Measurements from ENCODE around the gene GET4.
"Not testable (repeated sequence)": the region's sequence is repeated elsewhere in the genome, so short reads cannot be mapped to it uniquely, and the experiment has no call there.

The GET4 gene

DNA sequence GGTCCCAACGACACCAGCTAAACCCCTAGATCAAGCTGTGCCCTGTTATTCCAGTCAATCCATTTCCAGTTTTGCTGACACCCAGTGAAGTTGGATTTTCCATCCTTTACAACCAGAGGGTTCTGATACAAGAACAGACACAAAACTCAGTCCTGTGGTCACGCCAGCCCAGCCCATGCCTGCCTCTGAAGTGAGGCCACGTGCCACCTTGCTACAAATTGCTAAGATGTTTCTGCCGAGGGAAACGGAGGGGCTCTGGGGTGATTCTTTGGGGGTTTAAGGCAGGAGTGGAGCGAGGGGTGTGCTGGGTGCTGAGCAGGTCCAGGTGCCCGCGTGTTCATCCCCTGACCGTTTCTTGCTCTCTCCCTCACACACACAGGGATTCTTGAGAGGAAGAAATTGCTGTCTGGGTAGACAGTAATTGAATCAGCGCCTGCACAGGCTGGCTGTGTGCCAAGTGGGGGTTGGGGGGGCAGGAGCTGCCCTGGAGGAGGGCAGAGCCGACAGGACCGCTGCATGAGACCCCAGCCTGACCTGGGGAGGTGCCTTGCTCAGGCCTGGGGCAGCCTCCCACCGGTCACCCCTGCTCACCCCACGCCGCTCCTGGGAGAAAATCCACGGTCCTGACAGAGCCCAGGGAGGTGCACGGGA, 40.1 kb downstream of the GET4 start:
- peak; percentile 34 for DNase-seq

DNA sequence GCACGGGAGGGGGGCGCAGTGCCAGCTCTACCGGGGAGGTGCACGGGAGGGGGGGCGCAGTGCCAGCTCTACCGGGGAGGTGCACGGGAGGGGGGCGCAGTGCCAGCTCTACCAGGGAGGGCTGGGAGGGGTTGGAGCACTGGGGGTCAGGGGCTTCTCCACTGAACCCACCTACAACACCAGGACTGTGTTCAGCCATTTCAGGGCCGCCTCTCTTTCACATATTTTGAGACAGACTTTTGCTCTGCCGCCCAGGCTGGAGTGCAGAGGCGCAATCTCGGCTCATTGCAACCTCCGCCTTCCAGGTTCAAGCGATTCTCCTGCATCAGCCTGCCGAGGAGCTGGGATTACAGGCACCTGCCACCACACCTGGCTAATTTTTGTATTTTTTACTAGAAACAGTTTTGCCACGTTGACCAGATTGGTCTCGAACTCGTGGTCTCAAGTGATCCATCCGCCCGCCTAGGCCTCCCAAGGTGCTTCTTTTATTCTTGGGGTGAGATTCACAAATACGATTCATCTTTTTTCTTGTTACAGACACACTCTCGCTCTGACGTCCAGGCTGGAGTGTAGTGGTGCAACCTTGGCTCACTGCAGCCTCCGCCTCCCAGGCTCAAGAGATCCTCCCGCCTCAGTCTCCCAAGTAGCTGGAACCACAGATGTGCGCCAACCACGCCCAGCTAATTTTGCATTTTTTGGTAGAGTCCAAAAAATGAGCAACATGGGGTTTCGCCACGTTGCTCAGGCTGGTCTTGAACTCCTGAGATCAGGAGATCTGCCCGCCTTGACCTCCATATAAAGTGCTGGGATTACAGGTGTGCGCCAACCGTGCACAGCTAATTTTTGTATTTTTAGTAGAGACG, 41.1 kb downstream of the GET4 start:
- no peak for DNase-seq

DNA sequence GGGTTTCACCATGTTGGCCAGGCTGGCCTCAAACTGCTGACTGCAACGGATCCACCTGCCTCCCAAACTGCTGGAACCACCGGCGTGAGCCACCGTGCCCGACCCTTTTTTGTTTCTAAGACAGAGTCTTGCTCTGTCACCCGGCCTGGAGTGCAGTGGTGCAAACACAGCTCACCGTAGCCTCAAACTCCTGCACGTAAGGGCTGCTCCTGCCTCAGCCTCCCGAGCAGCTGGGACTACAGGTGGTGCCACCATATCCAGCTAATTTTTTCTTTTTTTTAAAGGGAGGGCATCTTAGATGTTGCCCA, 41.7 kb downstream of the GET4 start:
- DNase-seq, result no peak

DNA sequence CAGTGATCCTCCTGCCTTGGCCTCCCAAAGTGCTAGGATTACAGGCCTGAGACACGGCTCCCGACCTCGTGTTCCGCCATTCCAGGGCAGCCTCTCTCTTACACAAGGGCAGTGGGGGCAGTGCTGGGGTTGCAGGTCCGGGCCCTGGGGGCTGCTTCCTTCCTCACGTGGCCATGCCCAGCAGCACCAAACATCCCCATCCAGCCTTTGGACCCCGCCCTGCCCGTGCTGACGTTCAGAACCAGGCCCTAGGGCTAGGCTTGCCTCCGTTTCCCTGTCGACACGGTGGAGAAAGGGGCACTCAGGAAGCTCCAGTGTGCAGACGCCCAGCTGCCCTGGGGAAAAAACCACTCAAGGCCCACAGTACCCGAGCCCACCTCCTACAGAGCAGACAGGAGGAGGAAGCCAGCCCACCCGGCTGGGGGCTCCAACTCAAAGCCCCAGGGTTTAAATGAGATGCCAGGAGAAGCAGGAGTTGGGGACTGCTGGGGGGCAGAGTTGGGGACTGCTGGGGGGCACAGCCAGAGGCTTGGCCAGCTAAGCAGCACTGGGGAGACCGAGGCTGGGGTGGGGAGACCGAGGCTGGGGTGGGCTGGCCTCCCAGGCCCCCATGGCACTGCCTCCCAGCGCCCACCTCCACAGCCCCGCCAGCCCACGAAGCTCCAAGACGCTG, 42.2 kb downstream of the GET4 start:
- no peak for DNase-seq

DNA sequence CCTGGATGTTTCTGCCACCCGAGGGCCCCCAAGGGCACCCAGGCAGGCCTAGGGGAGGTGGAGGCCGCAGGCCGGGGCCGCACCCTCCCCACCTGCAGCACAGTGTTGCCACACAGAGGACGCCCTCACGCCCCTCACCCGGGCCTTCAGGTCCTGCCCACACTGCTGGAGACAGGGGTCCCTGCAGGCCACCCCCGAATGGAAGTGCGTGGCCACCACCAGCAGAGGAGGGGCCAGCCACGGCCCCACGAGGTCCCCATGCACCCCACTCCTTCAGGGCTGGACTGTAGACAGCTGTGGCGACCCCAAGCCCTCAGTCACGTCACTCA, 42.7 kb downstream of the GET4 start:
- DNase-seq, result no peak

DNA sequence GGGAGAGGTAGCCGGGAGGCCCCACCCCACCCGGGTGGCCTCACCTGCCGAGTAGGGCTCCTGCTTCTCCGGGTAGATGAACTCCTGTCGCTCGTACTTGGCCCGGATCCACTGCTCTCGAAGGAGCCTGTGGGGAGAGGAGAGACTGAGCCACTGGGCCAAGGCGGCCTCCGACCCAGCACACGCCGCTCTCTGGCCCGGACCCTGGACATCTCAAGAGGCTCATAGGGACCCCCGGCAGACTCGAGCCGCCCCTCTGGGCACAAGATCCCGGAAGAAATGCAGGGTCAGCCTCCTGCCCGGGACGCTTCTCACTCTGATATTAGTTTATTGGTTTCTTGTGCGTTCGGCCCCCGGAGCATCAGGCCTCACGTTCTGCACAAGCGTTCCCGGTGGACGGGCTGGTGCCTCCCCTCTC, 43.6 kb downstream of the GET4 start:
- DNase-seq, result no peak

DNA sequence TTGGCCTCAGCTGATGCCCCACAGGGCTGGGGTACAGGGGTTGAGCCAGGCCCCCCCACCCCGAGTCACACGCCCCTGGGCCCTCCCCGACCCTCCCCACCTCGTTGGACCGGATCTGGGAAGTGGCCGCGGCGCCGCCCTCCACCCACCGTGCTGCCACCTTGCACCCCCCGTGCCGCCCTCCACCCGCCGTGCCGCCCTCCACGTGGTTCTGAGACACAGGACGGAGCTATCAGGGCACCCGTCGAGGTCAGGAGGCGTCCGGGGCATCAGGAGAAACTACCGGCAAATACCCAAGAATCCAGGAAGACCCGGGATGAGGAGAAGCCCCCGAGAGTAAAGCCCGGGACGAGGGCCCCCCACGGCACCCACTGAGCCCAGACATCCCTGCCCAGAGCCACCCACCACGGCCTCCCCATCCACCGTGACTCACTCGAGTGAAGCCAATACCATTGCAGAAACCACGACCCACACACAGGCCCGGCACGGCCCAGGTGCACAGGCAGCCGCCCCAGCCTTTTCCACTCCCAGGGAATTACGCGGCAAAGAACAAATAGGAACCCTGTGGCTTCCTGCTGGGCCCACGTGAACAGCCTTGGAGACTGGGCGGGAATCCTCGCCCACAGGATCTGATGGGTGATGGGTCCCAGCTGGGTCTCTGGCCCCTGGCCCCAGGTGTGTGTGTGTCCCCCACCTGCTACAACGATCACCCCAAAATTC, 44.2 kb downstream of the GET4 start:
- DNase-seq, result no peak

DNA sequence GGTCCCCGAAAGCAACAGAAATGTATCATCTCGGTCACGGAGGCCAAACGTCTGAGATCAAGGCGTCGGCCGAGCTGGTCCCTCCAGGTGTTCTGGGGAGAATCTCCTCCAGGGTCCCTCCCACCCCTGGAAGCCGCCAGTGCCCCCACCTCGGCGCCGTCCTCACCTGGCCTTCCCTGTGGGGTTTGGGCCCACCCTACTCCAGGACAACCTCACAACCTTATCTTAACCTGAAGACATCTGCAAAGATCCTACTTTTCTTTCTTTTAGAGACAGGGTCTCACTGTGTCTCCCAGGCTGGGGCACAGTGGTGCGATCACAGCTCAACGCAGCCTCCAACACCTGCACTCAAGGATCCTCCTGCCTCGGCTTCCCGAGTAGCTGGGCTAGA, 44.7 kb downstream of the GET4 start:
- no peak for DNase-seq

DNA sequence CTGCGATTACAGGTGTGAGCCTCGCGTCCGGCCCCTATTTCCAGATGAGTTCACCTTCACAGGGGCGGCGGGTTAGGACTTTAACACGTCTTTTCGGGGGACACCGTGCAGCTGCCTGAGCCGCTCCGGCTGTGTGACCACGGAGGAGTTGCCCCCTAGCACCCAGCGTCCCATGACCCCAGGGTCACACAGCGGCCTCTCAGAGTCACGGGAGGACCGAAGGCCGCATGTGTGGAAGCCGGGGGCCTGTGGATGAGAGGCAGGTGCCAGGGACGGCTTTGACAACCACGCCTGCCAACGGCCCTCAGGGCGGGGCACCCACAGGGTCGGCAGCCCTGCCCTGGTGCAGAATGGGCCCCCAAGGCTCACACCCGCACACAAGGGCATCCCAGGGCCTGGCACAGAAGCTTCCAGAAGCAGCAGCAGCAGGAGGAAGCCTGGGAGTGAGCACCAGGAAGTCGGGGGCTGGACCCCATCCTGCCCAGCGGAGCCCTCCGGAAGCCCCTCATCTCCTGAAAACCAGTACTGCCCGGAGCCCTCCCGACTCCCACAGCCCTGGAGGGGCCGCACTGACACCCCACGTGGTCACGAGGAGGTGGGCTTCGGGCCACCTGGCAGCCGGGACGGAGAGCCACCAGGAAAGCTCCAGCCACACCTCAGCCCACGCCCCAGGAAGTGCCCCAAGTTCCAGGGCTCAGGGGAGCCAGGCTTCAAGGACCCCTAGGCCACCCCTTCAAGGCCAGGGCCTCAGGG, 45.4 kb downstream of the GET4 start:
- no peak for DNase-seq

DNA sequence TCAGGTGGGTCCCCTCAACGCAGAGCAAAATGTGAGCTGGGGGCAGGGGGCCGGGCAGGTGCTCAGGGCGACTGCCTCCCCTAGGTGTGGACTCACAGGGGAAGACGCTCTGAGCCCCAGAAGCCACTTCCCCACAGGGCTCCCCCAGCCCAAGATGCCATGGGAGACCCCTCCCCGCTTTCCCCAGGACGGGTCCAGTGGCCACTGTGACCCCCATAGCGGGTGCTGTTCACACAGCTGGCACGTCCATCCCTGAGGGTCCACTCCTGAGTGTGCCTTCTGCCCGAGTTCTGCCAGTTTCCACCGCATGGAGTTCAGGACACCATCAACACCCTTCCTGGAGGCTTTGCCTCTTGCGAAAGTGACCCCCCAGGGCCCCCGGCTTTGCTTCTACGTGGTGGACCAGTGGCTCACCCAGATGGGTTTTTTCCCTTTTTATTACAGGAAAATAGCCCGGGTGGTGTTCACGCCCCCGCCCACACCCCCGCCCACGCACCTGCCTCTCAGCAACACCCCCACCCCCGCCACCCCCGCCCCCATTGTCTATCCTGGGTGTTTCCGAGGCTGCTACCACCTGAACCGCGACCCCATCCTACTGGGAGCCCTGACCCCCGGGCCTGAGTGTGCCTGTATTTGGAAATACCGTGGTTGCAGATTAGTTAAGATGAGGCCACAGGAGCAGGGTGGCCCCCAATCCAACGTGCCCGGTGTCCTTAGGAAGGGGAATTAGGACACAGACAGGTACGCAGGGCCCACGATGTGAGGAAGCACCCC, 46.2 kb downstream of the GET4 start:
- DNase-seq, result no peak

DNA sequence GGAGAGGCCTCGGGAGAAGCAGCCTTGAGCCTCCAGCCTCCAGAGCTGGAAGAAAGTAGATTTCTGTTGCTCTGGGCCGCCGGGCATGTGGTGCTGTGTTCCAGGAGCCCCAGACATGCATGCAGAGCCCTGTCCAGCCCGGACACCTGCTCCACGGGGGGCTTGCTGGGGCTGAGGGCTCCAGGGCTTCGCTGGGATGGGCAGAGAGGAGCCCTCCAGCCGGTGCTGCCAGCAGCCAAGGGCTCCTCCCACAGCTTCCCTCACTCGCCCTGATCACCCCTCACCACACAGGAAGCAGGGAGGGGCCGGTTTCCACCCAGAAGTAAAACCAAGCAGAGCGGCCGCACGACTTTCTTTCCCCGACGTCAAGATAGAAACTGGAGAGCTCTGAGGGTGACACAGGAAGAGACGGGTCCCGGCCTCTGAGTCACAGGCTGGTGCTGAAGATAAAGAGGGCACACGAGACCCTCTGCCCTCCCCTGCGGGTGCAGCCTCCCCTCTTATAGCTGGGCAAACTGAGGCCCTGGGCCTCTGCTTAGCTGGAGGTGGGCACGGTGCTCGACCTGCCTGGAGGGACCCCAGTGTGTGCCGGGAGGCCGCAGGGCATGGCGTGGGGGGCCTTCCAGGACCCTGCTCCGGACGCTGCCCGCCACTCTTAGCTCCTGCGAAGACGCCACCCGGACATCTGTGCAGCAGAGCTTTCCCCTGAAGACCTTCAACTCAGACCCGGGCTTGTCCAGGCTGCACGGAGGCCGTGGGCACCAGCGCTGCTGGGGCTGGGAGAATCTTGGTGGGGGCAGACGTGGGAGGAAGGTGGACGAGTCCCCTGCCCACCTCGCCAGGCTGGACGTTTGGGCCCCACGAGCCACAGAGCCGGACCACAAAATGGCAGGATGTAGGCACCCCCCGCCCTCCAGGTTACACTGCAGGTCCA, 47.0 kb downstream of the GET4 start:
- no peak for DNase-seq

DNA sequence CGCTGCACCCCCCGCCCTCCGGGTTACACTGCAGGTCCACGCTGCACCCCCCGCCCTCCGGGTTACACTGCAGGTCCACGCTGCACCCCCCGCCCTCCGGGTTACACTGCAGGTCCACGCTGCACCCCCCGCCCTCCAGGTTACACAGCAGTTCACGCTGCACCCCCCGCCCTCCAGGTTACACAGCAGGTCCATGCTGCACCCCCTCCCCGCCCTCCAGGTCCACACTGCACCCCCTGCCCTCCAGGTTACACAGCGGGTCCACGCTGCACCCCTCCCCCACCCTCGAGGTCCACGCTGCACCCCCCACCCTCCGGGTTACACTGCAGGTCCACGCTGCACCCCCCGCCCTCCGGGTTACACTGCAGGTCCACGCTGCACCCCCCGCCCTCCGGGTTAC, 47.7 kb downstream of the GET4 start:
- not testable (repeated sequence) for DNase-seq

DNA sequence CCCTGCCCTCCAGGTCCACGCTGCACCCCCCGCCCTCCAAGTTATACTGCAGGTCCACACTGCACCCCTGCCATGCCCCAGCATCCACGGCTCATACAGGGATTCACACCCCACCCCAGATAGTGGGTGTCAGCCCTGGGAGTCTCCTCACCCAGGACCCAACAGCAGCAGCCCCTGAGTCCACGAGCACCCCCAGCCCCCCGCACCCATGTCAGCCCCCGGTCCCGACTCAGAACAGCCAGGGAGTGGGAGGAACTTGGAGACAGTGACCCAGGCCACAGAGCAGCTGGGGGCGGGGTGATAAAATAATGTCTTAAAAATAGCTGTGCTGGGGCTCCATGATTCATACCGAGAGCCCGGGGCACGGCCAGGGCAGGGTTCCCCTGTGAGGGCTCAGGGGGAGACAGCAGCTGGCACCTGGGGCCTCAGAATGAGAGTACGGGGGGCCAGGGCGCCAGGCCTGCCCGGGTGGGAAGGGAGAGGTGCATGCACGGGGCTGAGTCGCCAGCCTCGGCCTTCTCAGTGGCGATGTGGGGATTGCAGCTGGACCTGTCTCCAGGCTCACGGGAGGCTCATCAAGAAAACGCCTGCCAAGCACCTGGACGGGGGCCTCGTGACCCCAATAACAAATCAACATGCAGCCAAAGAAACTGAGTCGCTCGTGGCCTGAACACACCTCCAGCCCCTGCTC, 48.3 kb downstream of the GET4 start:
- no peak for DNase-seq

DNA sequence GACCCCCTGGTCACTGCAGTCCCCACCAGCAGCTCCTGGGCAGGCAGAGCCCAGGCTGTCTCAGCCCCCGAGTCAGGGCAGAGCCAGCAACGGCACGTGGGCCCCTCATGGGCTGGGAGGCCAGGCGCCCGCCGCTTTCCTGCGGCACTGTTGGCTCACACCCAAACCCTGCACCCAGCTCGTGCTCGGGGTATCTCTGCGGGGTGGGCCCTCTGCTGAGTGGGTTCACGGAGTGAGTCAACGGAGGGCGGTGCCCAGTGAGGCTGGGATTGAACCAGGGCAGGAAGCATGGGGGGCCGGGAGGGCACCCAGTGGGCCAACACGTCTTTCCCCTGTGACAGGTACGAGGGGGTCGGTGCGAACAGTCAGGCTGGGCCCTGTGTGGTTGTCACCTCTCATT, 49.2 kb downstream of the GET4 start:
- no peak for DNase-seq

DNA sequence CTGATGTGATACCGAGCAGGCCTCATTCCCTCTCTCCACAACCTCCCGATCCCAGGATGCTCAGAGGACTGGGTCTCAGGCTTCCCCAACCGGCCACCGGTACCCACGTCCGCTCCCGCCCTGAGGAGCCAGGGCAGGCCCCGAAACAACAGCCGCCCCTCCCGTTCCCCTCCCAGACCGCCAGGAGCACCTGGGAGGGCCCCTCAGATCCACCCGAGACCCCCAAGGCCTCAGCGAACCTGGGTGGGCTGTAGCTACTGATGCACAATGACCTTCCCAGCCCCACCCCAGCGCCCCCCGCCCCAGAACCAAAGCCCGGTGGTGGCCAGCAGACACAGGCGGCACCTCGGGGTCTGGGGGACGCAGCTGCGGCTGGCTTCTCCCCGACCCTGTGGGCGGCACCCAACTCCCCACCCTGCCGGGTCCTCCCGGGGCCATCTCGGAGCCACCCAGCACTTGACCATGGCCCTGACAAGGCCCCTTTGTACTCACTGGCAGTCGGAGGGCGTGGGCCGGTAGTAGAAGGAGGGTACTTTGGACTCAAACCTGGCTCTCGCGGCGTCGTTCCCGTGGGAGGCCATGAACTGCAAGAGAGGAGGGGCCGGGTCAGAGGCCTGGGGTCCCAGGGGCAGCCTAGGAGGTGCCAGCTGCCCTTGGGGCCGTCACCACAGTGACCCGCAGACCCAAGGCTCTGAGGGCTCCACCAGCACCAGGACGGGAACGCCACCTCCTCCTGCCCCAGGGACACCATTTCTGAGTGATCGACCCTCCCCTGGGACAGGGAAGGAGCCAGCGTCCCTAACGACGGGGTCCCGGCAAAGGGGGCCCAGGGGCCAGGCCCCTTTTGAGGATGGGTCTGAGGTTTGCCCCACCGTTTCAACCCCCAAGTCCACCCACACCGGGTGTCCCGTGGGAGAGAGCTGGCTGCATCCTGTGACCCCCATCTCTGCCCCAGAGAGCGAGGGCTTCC, 50.0 kb downstream of the GET4 start:
- no peak for DNase-seq

DNA sequence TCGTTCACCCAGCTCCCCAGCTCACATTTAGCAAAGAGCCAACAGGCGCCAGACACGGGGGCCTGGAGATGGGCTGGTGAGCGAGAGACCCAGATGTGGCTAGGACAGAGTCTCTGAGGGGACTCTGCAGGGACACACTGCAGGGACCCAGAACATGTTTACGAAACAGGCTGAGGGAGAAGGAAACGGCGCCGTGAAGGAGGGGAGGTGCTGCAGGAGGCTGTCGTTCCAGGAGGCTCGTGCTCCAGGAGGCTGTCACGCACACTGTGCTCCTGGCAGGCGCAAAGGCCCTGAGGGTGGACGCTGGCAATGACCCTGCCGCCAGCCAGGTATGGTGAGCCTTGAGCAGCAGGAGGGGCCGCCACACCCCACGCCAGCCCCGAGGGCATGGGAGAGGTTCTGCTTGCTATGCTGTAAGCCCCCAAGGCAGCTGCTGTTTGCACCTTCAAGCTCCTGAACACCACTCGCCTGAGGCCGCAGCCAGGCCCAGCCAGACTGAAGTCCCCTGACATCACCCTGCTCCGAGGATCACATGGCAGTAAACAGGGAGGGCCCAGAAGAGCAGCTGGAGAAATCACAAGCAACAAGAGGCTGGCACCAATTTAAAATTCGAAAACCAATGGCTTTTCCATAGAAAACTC, 50.8 kb downstream of the GET4 start:
- DNase-seq, result no peak

DNA sequence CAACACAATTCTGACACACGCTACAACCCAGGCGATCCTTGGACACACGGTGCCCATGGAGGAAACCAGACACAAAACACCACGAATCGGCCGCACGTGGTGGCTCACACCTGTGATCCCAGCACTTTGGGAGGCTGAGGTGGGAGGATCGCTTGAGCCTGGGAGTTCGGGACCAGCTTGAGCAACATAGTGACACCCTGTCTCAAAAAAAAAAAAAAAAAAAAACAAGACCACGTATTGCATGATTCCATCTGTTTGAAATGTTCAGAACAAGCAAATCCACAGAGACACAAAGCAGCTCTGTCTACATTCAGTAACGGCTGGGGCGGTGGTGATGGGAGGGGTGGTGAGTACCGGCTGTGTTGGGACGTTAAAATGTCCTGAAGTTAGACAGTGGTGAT, 53.0 kb downstream of the GET4 start:
- no peak for DNase-seq

DNA sequence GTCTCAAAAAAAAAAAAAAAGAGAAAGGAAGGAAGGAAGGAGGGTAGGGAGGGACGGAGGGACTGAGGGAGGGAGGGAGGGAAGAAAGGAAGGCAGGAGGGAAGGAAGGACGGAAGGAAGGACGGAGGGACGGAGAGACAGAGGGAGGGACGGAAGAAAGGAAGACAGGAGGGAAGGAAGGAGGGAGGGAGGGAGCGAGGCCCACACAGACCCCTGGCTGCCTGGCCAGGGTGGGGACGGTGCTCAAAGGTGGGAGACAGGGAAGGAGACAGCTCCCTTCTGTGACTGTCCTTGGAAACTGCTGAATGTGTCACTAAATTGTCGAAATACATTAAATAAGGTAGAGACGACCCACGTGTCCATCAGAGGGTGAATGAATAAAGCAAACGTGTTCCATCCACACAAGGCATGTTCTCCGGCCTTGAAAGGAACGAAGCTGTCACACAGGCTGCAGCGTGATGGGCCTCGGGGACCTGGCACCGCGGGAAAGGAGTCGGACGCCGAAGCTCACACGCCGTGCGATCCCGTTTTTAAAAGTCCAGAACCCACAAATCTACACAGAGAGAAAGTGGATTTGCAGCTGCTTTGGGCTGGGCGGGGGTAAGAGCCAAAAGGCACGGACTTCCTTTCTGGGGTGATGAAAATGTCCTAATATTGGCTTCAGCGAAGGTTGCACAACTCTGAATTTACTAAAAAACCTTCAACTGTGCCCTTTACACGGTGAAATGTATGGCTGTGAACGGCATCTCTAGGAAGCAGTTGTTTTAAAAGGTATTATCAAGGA, 54.8 kb downstream of the GET4 start:
- DNase-seq, result no peak

Data from NCI-H1092 (cell line).